Hepatocyte (in vitro differentiated cells): ENCODE results near the gene CGB7. TPM values are rescaled to one million over a fixed set of nuclear protein-coding genes. Genes with fewer than 3 reads are reported as not detected.
"Not testable (repeated sequence)": the region's sequence is repeated elsewhere in the genome, so short reads cannot be mapped to it uniquely, and the experiment has no call there.

Source experiments
- DNase-seq: peaks from one replicate; pipeline ENCODE4 v3.0.0-alpha.2; 2016; ENCODE audit warnings: low spot score
- H2AFZ ChIP-seq: fragments of 200-600 bp; sonication (generic); 2 replicates; pipeline ENCODE4 v1.6.0; 2016; ENCODE audit warnings: antibody characterized with exemption, mild to moderate bottlenecking
- H3K27ac ChIP-seq: fragments of 200-600 bp; sonication (generic); 2 replicates; pipeline ENCODE4 v1.5.1; 2016; ENCODE audit warnings: mild to moderate bottlenecking
- H3K27me3 ChIP-seq: fragments of 200-600 bp; sonication (generic); 2 replicates; pipeline ENCODE4 v1.6.1; 2016
- H3K36me3 ChIP-seq: fragments of 200-600 bp; sonication (generic); replicated peaks from 2 replicates; pipeline ENCODE4 v1.5.1; 2016; ENCODE audit warnings: low read depth; ENCODE audit not compliant: insufficient read depth
- H3K4me1 ChIP-seq: fragments of 200-600 bp; sonication (generic); 2 replicates; pipeline ENCODE4 v1.5.1; 2016; ENCODE audit warnings: mild to moderate bottlenecking, moderate library complexity; ENCODE audit not compliant: insufficient read depth
- H3K4me2 ChIP-seq: fragments of 200-600 bp; sonication (generic); 2 replicates; pipeline ENCODE4 v1.6.0; 2016
- H3K4me3 ChIP-seq: fragments of 200-600 bp; sonication (generic); 2 replicates; pipeline ENCODE4 v1.5.1; 2016; ENCODE audit warnings: mild to moderate bottlenecking
- H3K79me2 ChIP-seq: fragments of 200-600 bp; sonication (generic); 2 replicates; pipeline ENCODE4 v1.6.0; 2017; ENCODE audit warnings: mild to moderate bottlenecking
- H3K9me2 ChIP-seq: fragments of 200-600 bp; sonication (generic); replicated peaks from 2 replicates; pipeline ENCODE4 v1.6.0; 2017; ENCODE audit warnings: mild to moderate bottlenecking; ENCODE audit not compliant: insufficient read depth
- H3K9me3 ChIP-seq: fragments of 200-600 bp; sonication (generic); 2 replicates; pipeline ENCODE4 v1.5.1; 2016; ENCODE audit warnings: low read depth, mild to moderate bottlenecking
- H4K20me1 ChIP-seq: fragments of 200-600 bp; sonication (generic); 2 replicates; pipeline ENCODE4 v1.6.0; 2016; ENCODE audit warnings: mild to moderate bottlenecking; ENCODE audit not compliant: insufficient read depth, poor library complexity, severe bottlenecking
- EZH2 ChIP-seq: fragments of 200-600 bp; sonication (generic); IDR thresholded peaks from 2 replicates; pipeline ENCODE4 v1.6.1; 2016; ENCODE audit warnings: antibody characterized with exemption, mild to moderate bottlenecking, borderline replicate concordance
- EZH2phosphoT487 ChIP-seq: fragments of 200-600 bp; sonication (generic); IDR thresholded peaks from one replicate; pipeline ENCODE4 v1.6.1; 2018; ENCODE audit warnings: antibody characterized with exemption, mild to moderate bottlenecking, low read depth, moderate library complexity; ENCODE audit not compliant: unreplicated experiment, severe bottlenecking
- WGBS: methylation state at CpG from one replicate; pipeline ENCODE4 v1.1.6; 2016; ENCODE audit warnings: low lambda C conversion rate; ENCODE audit errors: missing lambda C conversion rate; 5-methylcytosine and 5-hydroxymethylcytosine counted together
- polyA plus RNA-seq: library from polyadenylated mRNA; unstranded; fragments of >200 nt; fragmentation: Nextera tagmentation; extraction: Ambion mirVana; gene quantifications from 2 replicates; pipeline ENCODE4 v1.2.1, GENCODE V29; 2016
- total RNA-seq: library from RNA; depleted of rRNA; stranded (reverse); fragments of >200 nt; gene quantifications from 2 replicates; pipeline ENCODE4 v1.2.3, GENCODE V29; 2014
- TF ChIP-seq, protein P1 (sequence below): fragments of 200-600 bp; sonication (generic); IDR thresholded peaks from 2 replicates; pipeline ENCODE4 v1.5.1; 2016; ENCODE audit warnings: antibody characterized with exemption, mild to moderate bottlenecking; ENCODE audit not compliant: poor library complexity

The CGB7 gene
- total and polyA plus RNA-seq, 2 experiments from 2014 or later = 1.6 TPM; not detected in 1

DNA sequence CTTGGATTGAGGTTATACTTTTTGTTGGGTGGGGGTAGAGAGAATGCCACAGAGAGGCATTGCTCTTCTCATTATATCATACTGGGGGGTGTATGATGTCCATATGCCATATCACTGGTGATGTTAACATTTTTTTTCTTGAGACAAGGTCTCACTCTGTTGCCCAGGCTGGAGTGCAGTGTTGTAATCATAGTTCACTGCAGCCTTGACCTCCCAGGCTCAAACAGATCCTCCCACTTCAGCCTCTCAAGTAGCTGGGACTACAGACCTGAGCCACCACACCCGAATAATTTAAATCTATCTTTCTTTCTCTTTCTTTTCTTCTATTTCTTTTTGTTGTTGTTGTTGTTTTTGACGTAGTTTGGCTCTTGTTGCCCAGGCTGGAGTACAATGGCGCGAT, 22.8 kb upstream of the CGB7 start:
- peaks cover under 1% of the 10 kb centered on the region for H3K79me2 ChIP-seq
- TF ChIP-seq, protein P1, sequence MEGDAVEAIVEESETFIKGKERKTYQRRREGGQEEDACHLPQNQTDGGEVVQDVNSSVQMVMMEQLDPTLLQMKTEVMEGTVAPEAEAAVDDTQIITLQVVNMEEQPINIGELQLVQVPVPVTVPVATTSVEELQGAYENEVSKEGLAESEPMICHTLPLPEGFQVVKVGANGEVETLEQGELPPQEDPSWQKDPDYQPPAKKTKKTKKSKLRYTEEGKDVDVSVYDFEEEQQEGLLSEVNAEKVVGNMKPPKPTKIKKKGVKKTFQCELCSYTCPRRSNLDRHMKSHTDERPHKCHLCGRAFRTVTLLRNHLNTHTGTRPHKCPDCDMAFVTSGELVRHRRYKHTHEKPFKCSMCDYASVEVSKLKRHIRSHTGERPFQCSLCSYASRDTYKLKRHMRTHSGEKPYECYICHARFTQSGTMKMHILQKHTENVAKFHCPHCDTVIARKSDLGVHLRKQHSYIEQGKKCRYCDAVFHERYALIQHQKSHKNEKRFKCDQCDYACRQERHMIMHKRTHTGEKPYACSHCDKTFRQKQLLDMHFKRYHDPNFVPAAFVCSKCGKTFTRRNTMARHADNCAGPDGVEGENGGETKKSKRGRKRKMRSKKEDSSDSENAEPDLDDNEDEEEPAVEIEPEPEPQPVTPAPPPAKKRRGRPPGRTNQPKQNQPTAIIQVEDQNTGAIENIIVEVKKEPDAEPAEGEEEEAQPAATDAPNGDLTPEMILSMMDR = no peak
- no peak for TF ChIP-seq EZH2phosphoT487
- TF ChIP-seq EZH2 = no peak
- no peaks in the 10 kb centered on the region for H3K9me3 ChIP-seq
- no peak overlapping the region for H3K4me3 ChIP-seq
- H3K36me3 ChIP-seq = no peaks in the 10 kb centered on the region
- H3K4me2 ChIP-seq = no peak overlapping the region
- no peaks in the 10 kb centered on the region for H4K20me1 ChIP-seq
- H3K27me3 ChIP-seq = no peaks in the 10 kb centered on the region
- H3K9me2 ChIP-seq = no peaks in the 10 kb centered on the region
- peaks cover 4% of the 10 kb centered on the region for H3K4me1 ChIP-seq
- WGBS = 89% methylated on average over 4 of the region's 4 CpGs
- DNase-seq = no peak
- no peak overlapping the region for H2AFZ ChIP-seq
- no peak overlapping the region for H3K27ac ChIP-seq

DNA sequence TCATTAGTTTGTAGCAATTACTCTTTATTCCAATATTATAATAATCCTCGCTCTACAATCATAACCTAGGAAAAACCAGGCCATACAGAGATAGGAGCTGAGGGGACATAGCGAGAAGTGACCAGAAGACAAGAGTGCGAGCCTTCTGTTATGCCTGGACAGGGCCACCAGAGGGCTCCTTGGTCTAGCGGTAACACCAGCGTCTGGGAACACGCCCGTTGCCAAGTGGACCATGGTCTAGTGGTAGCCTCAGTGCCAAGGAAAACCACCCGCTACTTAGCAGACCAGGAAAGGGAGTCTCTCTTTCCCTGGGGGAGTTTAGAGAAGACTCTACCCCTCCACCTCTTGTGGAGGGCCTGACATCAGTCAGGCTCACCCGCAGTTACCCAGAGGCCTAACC, 17.3 kb upstream of the CGB7 start:
- H3K27me3 ChIP-seq = peaks cover 35% of the 10 kb centered on the region
- H3K9me2 ChIP-seq, H3K4me3 ChIP-seq, H3K36me3 ChIP-seq, H3K79me2 ChIP-seq, H4K20me1 ChIP-seq, H3K4me1 ChIP-seq, H3K27ac ChIP-seq, H3K9me3 ChIP-seq, H2AFZ ChIP-seq, H3K4me2 ChIP-seq: not testable (repeated sequence)
- DNase-seq = peak; percentile 60
- TF ChIP-seq, protein P1 = peak; percentile 63
- 21% methylated on average over 9 of the region's 9 CpGs for WGBS

DNA sequence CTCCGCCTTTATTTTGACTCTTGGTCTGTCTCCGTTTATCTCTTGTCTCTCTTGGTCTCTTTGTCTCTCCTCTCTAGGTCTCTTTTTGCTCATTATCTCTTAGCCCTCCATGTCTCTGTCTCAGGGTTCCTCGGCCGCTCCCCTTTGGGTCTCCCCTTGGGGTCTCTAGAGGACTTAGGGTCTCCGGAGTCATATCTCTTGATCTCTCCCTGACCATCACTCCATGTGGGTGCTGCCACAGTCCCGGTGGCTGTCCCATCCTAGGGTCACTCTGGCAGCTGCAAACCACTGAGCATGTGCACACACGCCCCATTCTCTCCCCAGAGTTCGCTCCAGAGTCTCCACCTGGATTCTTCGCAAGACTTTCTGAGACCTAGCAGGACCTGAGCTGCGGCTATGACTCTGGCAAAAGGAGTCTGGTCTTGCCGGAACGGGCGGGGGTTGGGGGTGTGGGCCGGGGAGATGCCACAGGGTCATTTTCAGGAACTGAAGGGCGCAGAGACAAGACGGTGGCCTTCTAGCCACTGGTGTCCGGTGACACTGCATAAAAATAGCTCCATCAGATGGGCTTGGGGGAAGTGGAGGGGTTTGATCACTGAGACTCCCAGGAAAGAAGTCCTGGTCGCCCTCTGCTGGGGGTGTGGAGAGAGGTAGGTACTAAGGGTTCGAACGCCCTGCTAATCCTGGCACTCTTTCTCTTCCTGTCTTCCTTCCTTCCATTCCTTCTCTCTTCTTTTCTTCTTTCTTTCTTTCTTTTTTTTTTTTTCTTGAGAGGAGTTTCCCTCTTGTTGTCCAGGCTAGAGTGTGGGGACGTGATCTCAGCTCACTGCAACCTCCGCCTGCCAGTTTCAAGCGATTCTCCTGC, 16.2 kb upstream of the CGB7 start:
- Histone ChIP-seq H3K4me3 (no peak overlapping the region), H2AFZ (no peak overlapping the region), H3K27me3 (peaks cover 43% of the 10 kb centered on the region)

More for the DNA sequence above, 16.2 kb upstream of the CGB7 start:
- Histone ChIP-seq H3K4me2 (no peak overlapping the region), H3K27ac (no peak overlapping the region), H4K20me1 (no peaks in the 10 kb centered on the region), H3K9me2 (no peaks in the 10 kb centered on the region), H3K4me1 (no peaks in the 10 kb centered on the region), H3K79me2 (no peaks in the 10 kb centered on the region), H3K36me3 (no peaks in the 10 kb centered on the region), H3K9me3 (no peaks in the 10 kb centered on the region)
- DNase-seq = no peak
- TF ChIP-seq, protein P1 = no peak
- no peak for TF ChIP-seq EZH2
- TF ChIP-seq EZH2phosphoT487 = no peak
- 75% methylated on average over 22 of the region's 23 CpGs for WGBS
